NOMO-1 treated with DMSO at 0.1 percent for 48 hours (cell line): ENCODE measurements around the gene HHAT.

Experiments
- DNase-seq: peaks from one replicate; lab custom pipeline; 2025; ENCODE audit not compliant: unreplicated experiment; lab: John Stamatoyannopoulos, UW

HHAT gene

GRCh38 chr1:210437111-210437510, 108.4 kb downstream of the HHAT start:
- DNase-seq = no peak

- no peak for DNase-seq
Observed at GRCh38 chr1:210437781-210438180, 109.1 kb downstream of the HHAT start.

GRCh38 chr1:210438928-210439841, 110.5 kb downstream of the HHAT start:
- no peak for DNase-seq

DNA sequence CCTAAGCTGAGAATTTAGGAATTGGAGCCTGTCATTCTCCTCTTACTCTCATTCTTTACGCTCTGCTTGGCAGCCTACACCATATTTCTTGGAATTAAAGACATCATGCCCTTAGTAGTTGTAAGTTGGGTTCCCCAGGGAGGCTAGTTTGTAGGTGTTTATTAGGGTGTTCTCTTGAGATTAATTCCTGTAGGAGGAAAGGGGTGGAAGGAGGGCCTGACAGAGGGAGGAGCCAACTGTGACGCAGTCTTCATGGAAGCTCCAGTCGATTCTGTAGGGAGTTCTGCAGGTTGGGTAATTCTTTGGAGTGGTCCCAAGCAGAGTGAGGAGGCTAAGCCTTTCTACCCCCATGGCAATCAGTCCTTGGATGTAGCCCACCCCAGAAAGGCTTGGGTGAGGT, 111.4 kb downstream of the HHAT start:
- DNase-seq = no peak

DNA sequence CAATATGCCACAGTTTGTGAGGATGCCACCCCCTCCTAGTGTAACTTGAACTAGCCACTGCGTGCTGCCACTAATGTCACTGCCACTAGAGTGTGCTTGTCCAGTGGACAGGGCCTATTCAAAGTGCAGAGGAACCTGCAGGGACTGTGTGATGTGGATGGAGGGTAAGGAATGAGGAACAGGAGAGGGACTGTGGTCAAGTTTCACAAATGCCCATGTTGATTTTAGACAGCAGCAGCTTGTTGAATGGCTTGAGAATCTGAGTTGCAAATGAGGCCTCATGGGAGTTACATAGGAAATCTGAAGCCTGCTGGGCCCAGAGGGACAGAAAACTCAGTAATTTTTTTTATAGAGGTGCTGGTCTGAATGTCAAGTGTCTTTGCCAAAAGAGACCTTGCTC, 112.3 kb downstream of the HHAT start:
- DNase-seq = no peak

DNA sequence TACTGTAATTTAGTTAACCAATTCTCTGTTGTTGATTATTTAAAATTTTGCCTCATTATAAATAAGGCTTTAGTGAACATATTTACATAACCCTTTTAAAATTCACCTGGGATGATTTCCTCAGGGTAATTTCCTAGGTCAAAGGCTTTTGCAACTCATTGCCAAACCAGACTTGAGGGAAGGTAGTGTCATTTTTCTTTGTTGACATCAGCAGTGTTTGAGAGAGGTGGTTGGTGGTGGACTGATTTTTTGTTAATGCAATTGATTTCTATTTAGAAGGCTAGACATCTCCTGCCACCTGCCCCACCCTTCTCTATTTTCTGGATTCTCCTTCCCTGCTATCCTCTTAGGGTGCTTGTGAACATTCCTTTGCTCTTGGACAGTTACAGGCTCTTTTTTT, 116.8 kb downstream of the HHAT start:
- DNase-seq = no peak

GRCh38 chr1:210445931-210446330, 117.2 kb downstream of the HHAT start:
- DNase-seq = no peak

- DNase-seq = peak; percentile 20
Observed at GRCh38 chr1:210446479-210446878, 117.8 kb downstream of the HHAT start.

DNA sequence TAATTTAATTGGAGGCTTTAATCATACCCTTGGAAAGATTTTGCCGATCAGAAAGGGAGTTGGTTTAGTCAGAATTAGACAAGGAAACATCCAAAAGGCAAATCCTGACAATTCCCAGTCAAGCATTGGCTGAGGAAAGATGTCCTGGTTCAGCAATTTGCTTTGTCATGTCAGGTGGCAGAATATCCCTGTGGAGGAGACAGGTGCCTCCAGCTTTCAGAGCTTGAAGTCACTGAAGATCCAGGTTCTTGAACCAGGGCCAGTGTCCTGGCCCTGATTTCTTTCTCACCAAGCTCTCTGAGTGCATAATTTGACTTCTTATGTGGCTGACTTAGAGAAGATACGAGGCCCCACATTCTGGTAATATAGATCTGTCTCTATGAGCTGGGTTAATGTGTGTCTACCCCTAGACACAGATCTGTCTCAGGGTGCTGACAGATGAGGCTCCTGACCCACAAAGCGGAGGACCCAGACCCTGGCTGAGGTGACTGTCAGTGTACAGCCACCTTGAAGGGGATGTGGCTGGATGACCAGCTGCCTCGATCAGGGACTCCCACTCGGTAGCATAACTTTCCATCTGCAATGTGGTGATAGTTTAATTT, 118.9 kb downstream of the HHAT start:
- no peak for DNase-seq

DNA sequence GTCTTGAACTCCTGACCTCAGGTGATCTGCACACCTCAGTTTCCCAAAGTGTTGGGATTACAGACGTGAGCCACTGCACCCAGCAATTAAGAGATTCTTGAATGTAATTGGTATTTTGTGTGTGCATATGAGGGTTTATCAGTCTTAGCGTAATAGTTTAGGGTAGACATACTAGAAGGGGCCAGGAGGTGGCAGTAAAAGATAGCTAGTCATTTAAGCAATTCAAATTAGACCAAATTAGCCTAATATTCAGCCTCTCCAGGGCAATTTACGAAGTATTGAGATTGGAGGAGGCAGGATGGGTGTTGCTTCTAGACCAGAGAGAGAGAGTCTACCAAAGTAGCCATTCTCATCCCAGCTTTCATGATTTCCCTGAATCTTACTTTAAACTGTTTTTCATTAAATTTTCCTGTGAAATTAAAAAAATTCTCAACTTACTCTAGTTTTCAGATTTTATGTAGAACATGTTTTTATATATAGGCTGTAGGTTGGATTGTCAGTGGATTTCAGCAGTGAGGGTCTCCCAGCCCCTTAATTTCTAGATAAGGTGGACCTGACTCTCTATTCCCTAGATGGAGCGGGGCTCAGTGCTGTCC, 119.7 kb downstream of the HHAT start:
- DNase-seq = peak; percentile 22

DNA sequence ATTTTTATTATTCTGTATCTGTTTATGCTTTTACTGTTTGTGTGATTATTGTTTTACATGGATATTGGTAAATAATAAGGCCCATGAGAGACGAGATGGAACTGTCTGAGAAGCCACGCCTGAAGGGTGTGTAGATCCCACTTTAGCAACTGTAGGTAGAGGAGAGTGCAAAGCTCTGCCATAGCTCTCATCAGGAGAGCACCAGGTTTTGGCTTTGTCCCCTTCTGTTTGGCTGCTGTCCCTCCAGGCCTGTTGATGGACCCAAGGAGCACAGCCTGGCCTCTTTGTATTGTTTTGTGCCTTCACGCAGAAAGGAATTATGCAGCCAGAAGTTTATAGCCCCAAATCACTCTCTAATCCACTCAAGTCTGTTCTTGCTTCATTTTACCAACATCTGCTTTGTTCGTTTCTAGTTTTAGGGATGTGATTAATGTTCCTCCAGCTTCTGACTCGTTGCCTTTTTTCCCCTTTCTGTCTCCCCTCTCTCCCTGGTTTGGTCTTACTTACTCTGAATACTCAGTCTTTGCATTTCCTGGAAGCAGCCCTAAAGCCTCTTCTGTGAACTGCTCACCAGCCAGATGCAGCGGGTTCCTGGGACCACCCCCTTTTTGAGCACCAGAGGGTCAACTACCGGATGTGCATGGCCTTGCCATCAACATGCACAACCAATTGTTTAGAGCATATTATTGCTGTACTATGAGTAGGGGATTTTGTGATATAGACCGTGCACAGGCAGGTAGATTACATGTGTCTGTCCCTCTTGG, 127.3 kb downstream of the HHAT start:
- no peak for DNase-seq

GRCh38 chr1:210456731-210457255, 128.1 kb downstream of the HHAT start:
- peak; percentile 15 for DNase-seq

- DNase-seq = no peak
Observed at GRCh38 chr1:210457568-210457967, 128.9 kb downstream of the HHAT start.

DNA sequence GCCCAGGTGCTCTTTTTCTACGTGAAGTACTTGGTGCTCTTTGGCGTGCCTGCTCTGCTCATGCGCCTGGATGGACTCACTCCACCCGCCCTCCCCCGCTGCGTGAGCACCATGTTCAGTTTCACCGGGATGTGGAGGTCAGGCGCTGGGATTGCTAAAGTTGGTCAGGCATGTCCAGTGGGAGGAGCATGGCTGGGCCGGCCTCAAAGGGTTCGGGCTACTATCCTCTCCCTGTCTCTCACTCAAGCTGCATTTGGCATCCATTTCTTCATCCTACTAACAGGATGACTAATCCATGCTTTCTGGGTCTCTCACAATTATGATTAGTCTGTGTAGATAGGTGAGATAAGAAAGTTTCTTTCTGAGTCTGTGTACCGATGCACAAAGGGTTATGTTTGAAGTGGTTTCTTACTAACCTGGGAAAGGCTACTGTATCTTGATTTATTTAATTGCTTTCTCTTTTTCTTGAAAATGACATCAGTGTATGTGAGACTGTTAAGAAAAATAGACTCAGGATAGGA, 135.9 kb downstream of the HHAT start:
- DNase-seq = no peak

- no peak for DNase-seq
Observed at GRCh38 chr1:210465150-210465549, 136.4 kb downstream of the HHAT start.

DNA sequence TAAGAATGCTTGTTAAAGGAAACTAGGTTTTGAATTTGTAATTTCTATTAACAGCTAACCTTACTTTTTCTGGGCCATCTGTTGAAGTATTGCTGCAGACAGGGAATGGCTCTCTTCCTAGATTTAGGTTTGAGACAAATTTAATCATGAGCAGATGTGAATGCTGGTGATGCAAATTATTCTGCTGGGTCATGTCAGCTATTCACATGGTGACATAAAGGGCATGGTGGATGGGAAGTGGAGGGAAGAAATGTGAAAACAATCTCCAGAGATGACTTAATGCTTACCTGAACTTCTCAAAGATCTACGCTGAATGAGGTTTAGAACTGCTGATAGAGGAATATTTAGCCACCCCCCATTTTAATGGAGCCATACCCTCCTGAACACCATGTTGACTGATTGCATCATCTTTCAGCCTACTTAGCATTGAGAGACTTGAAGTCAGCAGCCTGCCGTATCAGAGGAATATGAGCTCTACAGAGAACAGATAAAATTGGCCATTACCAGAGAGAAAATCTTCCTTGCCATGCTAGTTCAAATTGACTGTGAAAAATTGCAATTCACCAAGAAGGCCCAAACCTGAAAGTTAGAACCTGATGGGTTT, 138.8 kb downstream of the HHAT start:
- no peak for DNase-seq

DNA sequence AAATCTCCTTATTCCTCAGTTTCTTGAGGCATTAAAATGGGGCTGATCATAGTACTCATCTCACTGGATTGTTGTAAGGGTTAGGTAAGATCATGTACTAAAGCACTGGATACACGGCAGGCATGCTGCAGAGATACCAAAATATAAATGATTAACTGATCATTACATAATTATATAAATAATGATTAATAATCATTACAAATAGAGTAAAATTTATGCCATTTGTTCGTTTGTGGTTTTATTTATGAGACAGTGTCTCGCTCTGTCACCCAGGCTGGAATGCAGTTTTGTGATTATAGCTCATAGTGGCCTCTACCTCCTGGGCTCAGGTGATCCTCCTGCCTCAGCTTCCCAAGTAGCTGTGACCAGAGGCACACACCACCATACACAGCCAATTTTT, 140.7 kb downstream of the HHAT start:
- DNase-seq = no peak

DNA sequence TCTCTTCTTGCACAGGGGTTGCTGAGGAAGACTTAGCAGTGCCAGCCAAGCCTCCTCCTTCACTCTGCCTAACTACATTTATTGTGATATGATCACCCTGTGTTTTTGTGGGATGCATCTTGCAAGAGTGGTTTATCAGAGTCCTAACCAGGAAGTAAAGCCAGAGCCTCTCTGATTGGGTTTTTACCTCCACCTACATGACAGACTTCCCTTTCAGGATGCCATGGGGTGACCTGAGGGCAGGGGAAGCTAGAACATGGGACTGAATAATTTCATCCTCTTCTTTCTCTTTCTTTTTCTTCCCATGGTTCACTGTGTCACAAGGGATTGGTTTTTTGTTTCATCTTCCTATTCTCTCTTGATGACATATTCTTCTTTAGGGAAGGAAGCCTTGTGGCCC, 146.6 kb downstream of the HHAT start:
- no peak for DNase-seq

DNA sequence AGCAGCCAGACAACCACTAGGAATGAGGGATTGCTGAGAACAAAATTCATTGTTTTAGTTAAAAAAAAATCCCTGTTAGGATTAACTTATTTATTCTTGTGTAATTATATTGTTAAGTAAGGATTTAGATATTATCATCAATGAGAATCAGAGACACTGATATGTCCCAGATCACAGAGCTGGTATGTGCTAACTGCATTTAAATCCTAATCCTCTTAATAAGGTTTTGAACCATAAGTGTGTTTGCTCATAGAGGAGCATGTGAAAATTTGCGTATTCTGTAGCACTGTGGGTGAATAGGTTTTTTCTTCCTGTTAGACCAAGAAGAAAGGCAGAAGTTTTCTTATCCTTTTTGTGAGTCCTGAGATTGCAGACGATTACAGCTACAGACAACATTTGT, 147.1 kb downstream of the HHAT start:
- DNase-seq = no peak

DNA sequence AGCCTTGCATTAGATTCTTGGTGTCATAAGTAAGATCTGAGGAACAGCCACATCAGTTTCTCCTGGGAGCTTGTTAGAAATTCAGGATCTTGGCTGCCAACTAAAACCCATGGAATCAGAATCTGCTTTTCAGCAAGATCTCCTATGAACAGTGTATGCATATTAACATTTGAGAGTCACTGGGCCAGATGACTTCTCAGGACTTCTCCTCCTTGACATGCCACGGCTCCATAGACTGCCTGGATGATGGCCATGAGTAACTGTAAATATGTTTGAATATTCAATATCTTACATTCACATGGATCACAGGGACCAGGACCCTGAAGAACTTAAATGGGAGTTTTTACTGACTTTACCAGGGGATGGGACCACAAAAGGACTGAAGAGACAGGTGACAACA, 148.0 kb downstream of the HHAT start:
- no peak for DNase-seq
